H1 (cell line): ENCODE measurements around the gene GPX5. TPM values are rescaled to one million over a fixed set of nuclear protein-coding genes. Genes with fewer than 3 reads are reported as not detected.

Experiments
- CTCF ChIA-PET: fragments of 300-600 bp; sonication (Branson Sonifier 250); formaldehyde crosslinking; loops from one replicate; lab custom pipeline; 2021; ENCODE audit not compliant: partially characterized antibody; lab: Charles Lee
- POLR2A ChIA-PET: fragments of 300-600 bp; sonication (Branson Sonifier 250); formaldehyde crosslinking; loops from one replicate; lab custom pipeline; 2021; ENCODE audit warnings: inconsistent platforms; ENCODE audit not compliant: partially characterized antibody; lab: Charles Lee
- DNase-seq, 2 experiments: peaks; one replicate each; pipeline versions ENCODE4 v3.0.0 to v3.0.0-alpha.2; 2010 to 2022; ENCODE audit warnings: low spot score in 2 of 2, low read depth in 1 of 2, mixed read lengths in 1 of 2
- FAIRE-seq: peaks from 2 replicates; lab custom pipeline; 2011; peaks lifted over from hg19 to GRCh38; lab: Jason Lieb, UNC
- H2AFZ ChIP-seq: 2 replicates; pipeline ENCODE4 v1.8.1; 2012; ENCODE audit warnings: low read length, inconsistent platforms
- H2AK5ac ChIP-seq: 2 replicates; pipeline ENCODE4 v1.6.1; 2013; ENCODE audit warnings: low read depth, low read length
- H2BK120ac ChIP-seq: replicated peaks from 2 replicates; pipeline ENCODE3; 2013; ENCODE audit warnings: low read depth, low read length, inconsistent platforms
- H2BK12ac ChIP-seq: 2 replicates; pipeline ENCODE4 v1.6.1; 2013; ENCODE audit warnings: low read depth, low read length
- H2BK15ac ChIP-seq: 2 replicates; pipeline ENCODE4 v1.6.1; 2013; ENCODE audit warnings: low read length
- H2BK20ac ChIP-seq: 2 replicates; pipeline ENCODE4 v1.6.1; 2013; ENCODE audit warnings: low read length
- H2BK5ac ChIP-seq: 2 replicates; pipeline ENCODE4 v1.6.1; 2013; ENCODE audit warnings: low read depth, low read length
- H3K14ac ChIP-seq: 2 replicates; pipeline ENCODE4 v1.6.1; 2013; ENCODE audit warnings: inconsistent platforms; ENCODE audit not compliant: insufficient read length
- H3K18ac ChIP-seq: 2 replicates; pipeline ENCODE4 v1.6.1; 2013; ENCODE audit warnings: low read length; ENCODE audit errors: extremely low read depth
- H3K23ac ChIP-seq: 2 replicates; pipeline ENCODE4 v1.6.1; 2013; ENCODE audit warnings: inconsistent platforms; ENCODE audit not compliant: insufficient read length
- H3K23me2 ChIP-seq: 2 replicates; pipeline ENCODE4 v1.6.1; 2013; ENCODE audit warnings: low read depth, low read length
- H3K27ac ChIP-seq: 2 replicates; pipeline ENCODE4 v1.6.1; 2011; ENCODE audit warnings: low read depth, low read length, inconsistent platforms
- H3K27me3 ChIP-seq, 4 experiments: replicated peaks in 1 of 4; 1 replicate in 1 of 4; 2 replicates in 3 of 4; pipeline versions ENCODE4 v1.6.1 to v1.8.1; 2011 to 2013; ENCODE audit warnings: low read length in 3 of 4, mild to moderate bottlenecking in 3 of 4, inconsistent platforms in 2 of 4, mixed read lengths in 2 of 4, moderate library complexity in 1 of 4; ENCODE audit not compliant: control insufficient read depth in 3 of 4, insufficient read depth in 3 of 4; ENCODE audit errors: extremely low read depth in 1 of 4
- H3K36me3 ChIP-seq, 4 experiments: 2 replicates each; pipeline versions ENCODE4 v1.6.1 to v1.8.1; 2011 to 2013; ENCODE audit warnings: mild to moderate bottlenecking in 4 of 4, low read length in 3 of 4, moderate library complexity in 2 of 4, control low read depth in 1 of 4, inconsistent platforms in 1 of 4; ENCODE audit not compliant: insufficient read depth in 4 of 4, control insufficient read depth in 2 of 4
- H3K4ac ChIP-seq: replicated peaks from 2 replicates; pipeline ENCODE3; 2013; ENCODE audit warnings: low read length, low read depth, mixed read lengths, inconsistent platforms; ENCODE audit not compliant: insufficient read length
- H3K4me1 ChIP-seq, 4 experiments: replicated peaks in 1 of 4; 1 replicate in 1 of 4; 2 replicates in 3 of 4; pipeline versions ENCODE4 v1.6.1 to v1.8.1; 2011 to 2013; ENCODE audit warnings: low read length in 3 of 4, inconsistent platforms in 2 of 4, mixed read lengths in 1 of 4; ENCODE audit not compliant: insufficient read depth in 4 of 4, control insufficient read depth in 3 of 4
- H3K4me2 ChIP-seq, 2 experiments: 2 replicates each; pipeline versions ENCODE4 v1.6.1 to v1.8.1; 2011 to 2013; ENCODE audit warnings: low read depth in 2 of 2, low read length in 2 of 2, control low read depth in 1 of 2, inconsistent platforms in 1 of 2, mild to moderate bottlenecking in 1 of 2; ENCODE audit not compliant: insufficient read depth in 1 of 2
- H3K4me3 ChIP-seq, 4 experiments: fragments of 200-600, 300-600 bp in 1 of 4; sonication (generic), shearing (Covaris generic), sonication (Bioruptor Twin) in 1 of 4; 2 replicates each; pipeline versions ENCODE4 v1.5.1 to v1.8.1; 2011 to 2016; ENCODE audit warnings: low read length in 4 of 4, low read depth in 3 of 4, control low read depth in 2 of 4, inconsistent platforms in 2 of 4, mild to moderate bottlenecking in 2 of 4, mixed read lengths in 1 of 4, moderate library complexity in 1 of 4; ENCODE audit not compliant: insufficient read depth in 2 of 4; ENCODE audit errors: extremely low read depth in 1 of 4
- H3K56ac ChIP-seq: replicated peaks from 2 replicates; pipeline ENCODE3; 2013; ENCODE audit warnings: low read depth, mild to moderate bottlenecking, mixed read lengths, low read length, inconsistent platforms; ENCODE audit not compliant: insufficient read length
- H3K79me1 ChIP-seq: 2 replicates; pipeline ENCODE4 v1.6.1; 2013; ENCODE audit warnings: low read depth, low read length, control low read depth
- H3K79me2 ChIP-seq, 2 experiments: 2 replicates each; pipeline versions ENCODE4 v1.6.1 to v1.8.1; 2012 to 2013; ENCODE audit warnings: low read length in 2 of 2, mild to moderate bottlenecking in 2 of 2, inconsistent platforms in 1 of 2; ENCODE audit not compliant: insufficient read depth in 2 of 2, control insufficient read depth in 1 of 2
- H3K9ac ChIP-seq, 4 experiments: replicated peaks in 1 of 4; 1 replicate in 1 of 4; 2 replicates in 3 of 4; pipeline versions ENCODE4 v1.6.1 to v1.8.1; 2011 to 2013; ENCODE audit warnings: low read depth in 3 of 4, low read length in 3 of 4, control low read depth in 2 of 4, mild to moderate bottlenecking in 2 of 4, moderate library complexity in 2 of 4, inconsistent platforms in 1 of 4; ENCODE audit errors: extremely low read depth in 1 of 4
- H3K9me3 ChIP-seq, 2 experiments: 2 replicates each; pipeline versions ENCODE4 v1.6.1 to v1.8.1; 2012 to 2013; ENCODE audit warnings: mild to moderate bottlenecking in 2 of 2, moderate library complexity in 2 of 2, control low read depth in 1 of 2, inconsistent platforms in 1 of 2, low read depth in 1 of 2, low read length in 1 of 2, mixed read lengths in 1 of 2; ENCODE audit not compliant: insufficient read depth in 2 of 2
- H4K20me1 ChIP-seq, 2 experiments: replicated peaks in 1 of 2; 2 replicates each; pipeline versions ENCODE3 to v1.8.1; 2011 to 2013; ENCODE audit warnings: inconsistent platforms in 2 of 2, low read length in 2 of 2, mild to moderate bottlenecking in 1 of 2; ENCODE audit not compliant: insufficient read depth in 2 of 2, control insufficient read depth in 1 of 2
- H4K5ac ChIP-seq: 2 replicates; pipeline ENCODE4 v1.6.1; 2013; ENCODE audit warnings: low read length, low read depth, mixed read lengths, inconsistent platforms; ENCODE audit not compliant: insufficient read length
- H4K8ac ChIP-seq: 2 replicates; pipeline ENCODE4 v1.8.0; 2013; ENCODE audit warnings: mild to moderate bottlenecking, moderate library complexity, low read length, inconsistent platforms; ENCODE audit not compliant: insufficient read depth; ENCODE audit errors: extremely low read depth
- H4K91ac ChIP-seq: replicated peaks from 2 replicates; pipeline ENCODE3; 2013; ENCODE audit warnings: low read length, mixed read lengths, inconsistent platforms; ENCODE audit not compliant: insufficient read length
- ASH2L ChIP-seq: fragments of 200-600, 300-600 bp; sonication (generic); IDR thresholded peaks from one replicate; pipeline ENCODE4 v1.7.1; 2017; ENCODE audit warnings: low read length
- CBX8 ChIP-seq: fragments of 300-800, 300-1000 bp; sonication (generic); IDR thresholded peaks from 2 replicates; pipeline ENCODE4 v1.7.1; 2016; ENCODE audit warnings: low read depth, low read length, borderline replicate concordance
- CEBPB ChIP-seq: IDR thresholded peaks from 2 replicates; pipeline ENCODE4 v1.6.1; 2012; ENCODE audit warnings: low read depth, low read length
- KDM5A ChIP-seq: fragments of 200-600 bp; IDR thresholded peaks from 2 replicates; pipeline ENCODE4 v1.7.1; 2012; ENCODE audit warnings: mild to moderate bottlenecking, low read length, inconsistent platforms, mixed read lengths
- NRF1 ChIP-seq: IDR thresholded peaks from 2 replicates; pipeline ENCODE4 v1.6.1; 2011; ENCODE audit warnings: mild to moderate bottlenecking, low read depth, low read length, improper control_type of control experiment
- POU5F1 ChIP-seq: IDR thresholded peaks from 2 replicates; pipeline ENCODE4 v1.6.1; 2011; ENCODE audit warnings: low read depth, mild to moderate bottlenecking, low read length, moderate library complexity
- RBBP5 ChIP-seq: IDR thresholded peaks from 2 replicates; pipeline ENCODE4 v1.7.1; 2012; ENCODE audit warnings: low read depth, mild to moderate bottlenecking, inconsistent platforms, low read length, moderate library complexity, borderline replicate concordance
- RFX5 ChIP-seq: IDR thresholded peaks from 2 replicates; pipeline ENCODE4 v1.6.1; 2011; ENCODE audit warnings: low read depth, low read length, improper control_type of control experiment, borderline replicate concordance
- WGBS, 2 experiments: shearing (Covaris generic) in 1 of 2; methylation state at CpG; one replicate each; pipeline versions ENCODE4 v1.1.6 to v1.1.7; 2013 to 2015; ENCODE audit warnings: low lambda C conversion rate in 2 of 2, mixed read lengths in 2 of 2, inconsistent platforms in 1 of 2, low coverage in 1 of 2, missing lambda C conversion rate in 1 of 2; ENCODE audit not compliant: insufficient replicate concordance in 2 of 2, insufficient coverage in 1 of 2, insufficient read length in 1 of 2; ENCODE audit errors: extremely low coverage in 1 of 2, missing lambda C conversion rate in 1 of 2; 5-methylcytosine and 5-hydroxymethylcytosine counted together
- polyA plus RNA-seq, 7 experiments: library from polyadenylated mRNA; depleted of rRNA in 3 of 7; stranded (reverse) in 5 of 7; unstranded in 2 of 7; fragments of >200 nt in 5 of 7; fragments of 200-250 nt in 2 of 7; gene quantifications; 1 replicate in 5 of 7; 2 replicates in 1 of 7; 4 replicates in 1 of 7; pipeline versions ENCODE4 v1.2.1 to v1.2.3, GENCODE V29; 2011 to 2013; ENCODE audit warnings: missing spikeins in 2 of 7, mixed read lengths in 2 of 7
- total RNA-seq: library from RNA; stranded (reverse); fragmentation: NEBNext Ultra II Directional; extraction: Animal tissue kit (Norgen Biotek cat#: 25700); gene quantifications from 2 replicates; pipeline ENCODE4 v1.2.1, GENCODE V29; 2021
- TF ChIP-seq, protein P1 (sequence below), 3 experiments: IDR thresholded peaks; 1 replicate in 2 of 3; 2 replicates in 1 of 3; pipeline versions ENCODE4 v1.5.1 to v1.6.1; 2011; ENCODE audit warnings: low read length in 3 of 3, mild to moderate bottlenecking in 3 of 3, inconsistent platforms in 2 of 3, low read depth in 1 of 3, moderate library complexity in 1 of 3; ENCODE audit not compliant: insufficient read depth in 1 of 3; ENCODE audit errors: control extremely low read depth in 1 of 3

GPX5 gene
- total and polyA plus RNA-seq, 2 of the 8 experiments (the other 6 are each of a cell fraction or from before 2014, with no cell fraction given) = 0.08 TPM; not detected in 1

DNA sequence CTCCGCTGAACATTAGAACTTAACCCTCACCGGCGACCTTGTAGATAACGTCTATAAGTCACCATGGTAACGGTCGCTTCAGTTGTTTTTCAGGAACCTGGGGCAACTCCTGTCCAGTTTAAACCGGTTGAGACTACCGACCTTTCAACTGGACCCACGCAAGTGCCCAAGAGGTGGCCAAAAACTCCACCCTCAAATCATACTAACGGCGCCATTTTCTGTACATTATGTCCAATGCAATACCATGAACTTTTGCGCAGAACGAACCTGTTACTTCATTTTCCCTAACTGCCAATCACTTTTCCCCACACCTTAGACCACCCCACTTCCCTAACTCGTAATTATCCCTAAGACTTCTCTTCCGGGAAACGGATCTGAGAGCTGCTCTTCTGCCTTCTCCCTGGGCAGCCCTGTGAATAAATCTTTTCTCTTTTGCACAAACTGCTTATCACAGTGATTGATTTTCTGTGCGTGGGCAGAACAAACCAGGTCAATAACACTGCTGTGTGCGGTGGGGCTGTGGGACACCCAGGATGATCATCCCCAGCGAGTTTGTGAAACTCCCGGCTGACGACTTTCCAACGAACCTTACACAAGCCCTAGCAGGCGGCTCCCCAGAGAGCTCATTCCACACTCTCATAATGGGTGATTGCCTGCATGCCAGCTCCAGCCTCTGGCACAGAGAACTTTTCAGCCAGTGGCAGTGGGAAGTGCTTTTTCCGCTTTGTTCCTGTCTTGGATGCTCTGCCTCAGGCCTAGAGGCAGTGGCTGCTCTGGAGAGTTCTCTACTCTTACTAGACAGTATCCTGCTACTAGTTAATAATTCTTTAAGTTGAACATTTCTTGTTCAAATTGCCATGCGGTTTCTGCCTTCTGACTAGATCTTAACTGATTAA is 28.6 kb downstream of the GPX5 start:
- Histone ChIP-seq H3K18ac (no peak overlapping the region), H3K4ac (no peak overlapping the region), H3K79me2 (no peaks in the 10 kb centered on the region), H3K36me3 (no peaks in the 10 kb centered on the region), H3K4me1 (peaks cover 0 to 6% (median 3%) of the 10 kb centered on the region in 4 experiments; a peak in 3 of 7 replicates), H3K27me3 (peaks cover 1 to 32% (median 20%) of the 10 kb centered on the region in 4 experiments), H2BK15ac (no peak overlapping the region), H2BK5ac (no peak overlapping the region), H2BK12ac (no peak overlapping the region), H2BK20ac (no peak overlapping the region), H4K8ac (peak overlapping the region; percentile 68), H4K20me1 (no peaks in the 10 kb centered on the region), H2AK5ac (no peak overlapping the region), H3K27ac (no peak overlapping the region), H3K9me3 (no peaks in the 10 kb centered on the region), H2BK120ac (no peak overlapping the region), H3K23me2 (peaks cover 2% of the 10 kb centered on the region; the same call in 1 of the 2 replicates), H3K4me3 (peak overlapping the region; percentile 42 to 65 (median 49)), H3K23ac (no peak overlapping the region), H3K9ac (peak overlapping the region in 2 of 4 experiments; percentile 10 to 24; a peak in 2 of 7 replicates), H4K5ac (no peak overlapping the region), H2AFZ (peak overlapping the region; percentile 96), H3K4me2 (peak overlapping the region; percentile 74 to 86), H3K14ac (no peak overlapping the region), H3K56ac (no peak overlapping the region), H3K79me1 (no peaks in the 10 kb centered on the region), H4K91ac (no peak overlapping the region)
- CTCF ChIA-PET = interaction anchor here (0.9 to 3.2 kb wide), 5 partner anchors 11 to 31 kb away, joined by 3 to 17 read pairs (median 4); no protein-coding TSS in a partner anchor
- WGBS, 2 experiments = 18% methylated on average over 25 of the region's 25 CpGs; no CpG with 5 or more reads in 1 of the 2 experiments
- FAIRE-seq (peak; percentile 28), DNase-seq (no peak)
- POLR2A ChIA-PET = interaction anchor here (0.9 to 1.3 kb wide), 4 partner anchors 11 to 326 kb away, joined by 3 to 7 read pairs (median 4); no protein-coding TSS in a partner anchor
- no peak for TF ChIP-seq RBBP5
- TF ChIP-seq POU5F1 = no peak
- TF ChIP-seq CEBPB = no peak
- TF ChIP-seq CBX8 = no peak
- no peak for TF ChIP-seq NRF1
- no peak for TF ChIP-seq KDM5A
- TF ChIP-seq RFX5 = no peak
- no peak for TF ChIP-seq ASH2L
- TF ChIP-seq, protein P1, sequence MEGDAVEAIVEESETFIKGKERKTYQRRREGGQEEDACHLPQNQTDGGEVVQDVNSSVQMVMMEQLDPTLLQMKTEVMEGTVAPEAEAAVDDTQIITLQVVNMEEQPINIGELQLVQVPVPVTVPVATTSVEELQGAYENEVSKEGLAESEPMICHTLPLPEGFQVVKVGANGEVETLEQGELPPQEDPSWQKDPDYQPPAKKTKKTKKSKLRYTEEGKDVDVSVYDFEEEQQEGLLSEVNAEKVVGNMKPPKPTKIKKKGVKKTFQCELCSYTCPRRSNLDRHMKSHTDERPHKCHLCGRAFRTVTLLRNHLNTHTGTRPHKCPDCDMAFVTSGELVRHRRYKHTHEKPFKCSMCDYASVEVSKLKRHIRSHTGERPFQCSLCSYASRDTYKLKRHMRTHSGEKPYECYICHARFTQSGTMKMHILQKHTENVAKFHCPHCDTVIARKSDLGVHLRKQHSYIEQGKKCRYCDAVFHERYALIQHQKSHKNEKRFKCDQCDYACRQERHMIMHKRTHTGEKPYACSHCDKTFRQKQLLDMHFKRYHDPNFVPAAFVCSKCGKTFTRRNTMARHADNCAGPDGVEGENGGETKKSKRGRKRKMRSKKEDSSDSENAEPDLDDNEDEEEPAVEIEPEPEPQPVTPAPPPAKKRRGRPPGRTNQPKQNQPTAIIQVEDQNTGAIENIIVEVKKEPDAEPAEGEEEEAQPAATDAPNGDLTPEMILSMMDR (IDR thresholded peaks at IDR 0.05; ENCODE audit: control extremely low read depth in 1 of 3, insufficient read depth in 1 of 3, low read depth in 1 of 3, low read length in 3 of 3) = no peak
